WTC11 (cell line): ENCODE results near the gene TDRD1. TPM values are rescaled to one million over a fixed set of nuclear protein-coding genes. Genes with fewer than 3 reads are reported as not detected.
A peak's percentile ranks its signal among the peaks of the same experiment; 100 is the strongest.

Source experiments
- ATAC-seq: fragments of 200-7000 bp; cut with Tn5 transposase; 2 replicates; pipeline ENCODE4 v1.10.0; 2021; ENCODE audit warnings: mild to moderate bottlenecking, moderate library complexity
- CTCF ChIA-PET: fragments of 300-600 bp; sonication (Branson Sonifier 250); formaldehyde crosslinking; loops from one replicate; lab custom pipeline; 2021; ENCODE audit warnings: antibody characterized with exemption; lab: Charles Lee
- POLR2A ChIA-PET: fragments of 350-600 bp; sonication (Branson Sonifier 250); formaldehyde crosslinking; loops from one replicate; lab custom pipeline; 2021; ENCODE audit warnings: antibody characterized with exemption; lab: Charles Lee
- DNase-seq: peaks from one replicate; pipeline ENCODE4 v3.0.0; 2021; ENCODE audit warnings: low spot score
- H3K27ac Mint-ChIP-seq: 2 replicates; pipeline ENCODE4 v1.8.0; 2021; ENCODE audit warnings: mixed read lengths
- H3K27me3 Mint-ChIP-seq: 2 replicates; pipeline ENCODE4 v1.8.0; 2021; ENCODE audit warnings: low read depth, mild to moderate bottlenecking, moderate library complexity, mixed read lengths
- H3K36me3 Mint-ChIP-seq: 2 replicates; pipeline ENCODE4 v1.8.0; 2021; ENCODE audit warnings: mixed read lengths
- H3K4me1 Mint-ChIP-seq: 2 replicates; pipeline ENCODE4 v1.8.0; 2022; ENCODE audit warnings: mixed read lengths
- H3K4me3 Mint-ChIP-seq: 2 replicates; pipeline ENCODE4 v1.8.0; 2021; ENCODE audit warnings: mild to moderate bottlenecking, moderate library complexity, mixed read lengths
- H3K9me3 Mint-ChIP-seq: 2 replicates; pipeline ENCODE4 v1.8.0; 2021; ENCODE audit warnings: mixed read lengths
- CREB1 ChIP-seq: sonication (generic); formaldehyde crosslinking; IDR thresholded peaks from 2 replicates; pipeline ENCODE4 v1.8.0; 2023; ENCODE audit warnings: mild to moderate bottlenecking, missing genetic modification reagents
- FOXK1 ChIP-seq: sonication (generic); formaldehyde crosslinking; IDR thresholded peaks from 2 replicates; pipeline ENCODE4 v1.8.0; 2022; ENCODE audit warnings: mild to moderate bottlenecking, moderate library complexity, missing genetic modification reagents
- FOXP1 ChIP-seq: sonication (generic); formaldehyde crosslinking; IDR thresholded peaks from 2 replicates; pipeline ENCODE4 v1.8.0; 2022; ENCODE audit warnings: missing genetic modification reagents, mild to moderate bottlenecking, moderate library complexity, borderline replicate concordance
- GABPB1 ChIP-seq: sonication (generic); formaldehyde crosslinking; IDR thresholded peaks from 2 replicates; pipeline ENCODE4 v1.8.1; 2023; ENCODE audit warnings: mild to moderate bottlenecking, missing genetic modification reagents
- HMGA2 ChIP-seq: fragments of 250-450 bp; sonication (Bioruptor Pico); IDR thresholded peaks from 2 replicates; pipeline ENCODE4 v1.4.0; 2021; ENCODE audit warnings: mild to moderate bottlenecking, moderate library complexity
- IRF2 ChIP-seq: sonication (generic); formaldehyde crosslinking; IDR thresholded peaks from 2 replicates; pipeline ENCODE4 v1.8.0; 2022; ENCODE audit warnings: low read depth, missing genetic modification reagents, borderline replicate concordance
- JAZF1 ChIP-seq: fragments of 250-450 bp; sonication (Bioruptor Pico); IDR thresholded peaks from 2 replicates; pipeline ENCODE4 v1.9.0; 2021; ENCODE audit warnings: moderate library complexity, mild to moderate bottlenecking, inconsistent platforms
- JUN ChIP-seq: sonication (generic); formaldehyde crosslinking; IDR thresholded peaks from 2 replicates; pipeline ENCODE4 v1.8.0; 2023; ENCODE audit warnings: mild to moderate bottlenecking, missing genetic modification reagents
- NR2C2 ChIP-seq: sonication (generic); formaldehyde crosslinking; IDR thresholded peaks from 2 replicates; pipeline ENCODE4 v1.8.0; 2022; ENCODE audit warnings: mild to moderate bottlenecking, missing genetic modification reagents
- RELA ChIP-seq: sonication (generic); formaldehyde crosslinking; IDR thresholded peaks from 2 replicates; pipeline ENCODE4 v1.8.1; 2022; ENCODE audit warnings: missing genetic modification reagents, mild to moderate bottlenecking, borderline replicate concordance
- RORB ChIP-seq: fragments of 250-450 bp; sonication (Bioruptor Pico); IDR thresholded peaks from 2 replicates; pipeline ENCODE4 v1.9.0; 2021; ENCODE audit warnings: mild to moderate bottlenecking
- STAT6 ChIP-seq: sonication (generic); formaldehyde crosslinking; conservative IDR thresholded peaks from 2 replicates; pipeline ENCODE4 v1.8.1; 2023; ENCODE audit warnings: mild to moderate bottlenecking, low read depth, missing genetic modification reagents, moderate library complexity
- ZNF121 ChIP-seq: sonication (generic); formaldehyde crosslinking; IDR thresholded peaks from 2 replicates; pipeline ENCODE4 v1.8.0; 2023; ENCODE audit warnings: missing genetic modification reagents
- ZNF423 ChIP-seq: fragments of 250-450 bp; sonication (Bioruptor Pico); IDR thresholded peaks from 2 replicates; pipeline ENCODE4 v2.1.2; 2022; ENCODE audit warnings: mild to moderate bottlenecking, moderate library complexity
- total RNA-seq: library from RNA; stranded (reverse); gene quantifications from 3 replicates; pipeline ENCODE4 v1.2.3, GENCODE V29; 2021
- TF ChIP-seq, protein P1 (sequence below): sonication (generic); formaldehyde crosslinking; IDR thresholded peaks from 2 replicates; pipeline ENCODE4 v1.8.0; 2023; ENCODE audit warnings: mild to moderate bottlenecking, missing genetic modification reagents
- TF ChIP-seq, protein P2 (sequence below): sonication (generic); formaldehyde crosslinking; conservative IDR thresholded peaks from 2 replicates; pipeline ENCODE4 v1.8.1; 2022; ENCODE audit warnings: mild to moderate bottlenecking, missing genetic modification reagents
- TF ChIP-seq, protein P3 (sequence below): fragments of 250-450 bp; sonication (Bioruptor Pico); IDR thresholded peaks from 2 replicates; pipeline ENCODE4 v1.9.0; 2021; ENCODE audit warnings: moderate library complexity, mild to moderate bottlenecking, inconsistent platforms, borderline replicate concordance

Gene TDRD1
- total RNA-seq, 1 experiment from 2014 or later = 0.70 TPM

- TF ChIP-seq, protein P1, sequence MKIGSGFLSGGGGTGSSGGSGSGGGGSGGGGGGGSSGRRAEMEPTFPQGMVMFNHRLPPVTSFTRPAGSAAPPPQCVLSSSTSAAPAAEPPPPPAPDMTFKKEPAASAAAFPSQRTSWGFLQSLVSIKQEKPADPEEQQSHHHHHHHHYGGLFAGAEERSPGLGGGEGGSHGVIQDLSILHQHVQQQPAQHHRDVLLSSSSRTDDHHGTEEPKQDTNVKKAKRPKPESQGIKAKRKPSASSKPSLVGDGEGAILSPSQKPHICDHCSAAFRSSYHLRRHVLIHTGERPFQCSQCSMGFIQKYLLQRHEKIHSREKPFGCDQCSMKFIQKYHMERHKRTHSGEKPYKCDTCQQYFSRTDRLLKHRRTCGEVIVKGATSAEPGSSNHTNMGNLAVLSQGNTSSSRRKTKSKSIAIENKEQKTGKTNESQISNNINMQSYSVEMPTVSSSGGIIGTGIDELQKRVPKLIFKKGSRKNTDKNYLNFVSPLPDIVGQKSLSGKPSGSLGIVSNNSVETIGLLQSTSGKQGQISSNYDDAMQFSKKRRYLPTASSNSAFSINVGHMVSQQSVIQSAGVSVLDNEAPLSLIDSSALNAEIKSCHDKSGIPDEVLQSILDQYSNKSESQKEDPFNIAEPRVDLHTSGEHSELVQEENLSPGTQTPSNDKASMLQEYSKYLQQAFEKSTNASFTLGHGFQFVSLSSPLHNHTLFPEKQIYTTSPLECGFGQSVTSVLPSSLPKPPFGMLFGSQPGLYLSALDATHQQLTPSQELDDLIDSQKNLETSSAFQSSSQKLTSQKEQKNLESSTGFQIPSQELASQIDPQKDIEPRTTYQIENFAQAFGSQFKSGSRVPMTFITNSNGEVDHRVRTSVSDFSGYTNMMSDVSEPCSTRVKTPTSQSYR (CRISPR knock-in tag) = no peak
- TF ChIP-seq RELA = no peak
Measured at GRCh38 chr10:114232561-114233176, 53.5 kb downstream of the TDRD1 start (continued).

- H3K27ac Mint-ChIP-seq = no peak overlapping the region
- ChIA-PET POLR2A (no interaction called here), CTCF (interaction anchor here (1.1 kb wide), 1 partner anchor 9 kb away, joined by 3 read pairs; no protein-coding TSS in a partner anchor)
- DNase-seq (no peak), ATAC-seq (no peak)
- no peaks in the 10 kb centered on the region for H3K36me3 Mint-ChIP-seq
- TF ChIP-seq JAZF1 (CRISPR knock-in tag) (no peak), ZNF121 (CRISPR knock-in tag) (no peak), HMGA2 (CRISPR knock-in tag) (no peak), RORB (CRISPR knock-in tag) (no peak), IRF2 (CRISPR knock-in tag) (no peak), FOXP1 (CRISPR knock-in tag) (no peak)
- TF ChIP-seq, protein P2, sequence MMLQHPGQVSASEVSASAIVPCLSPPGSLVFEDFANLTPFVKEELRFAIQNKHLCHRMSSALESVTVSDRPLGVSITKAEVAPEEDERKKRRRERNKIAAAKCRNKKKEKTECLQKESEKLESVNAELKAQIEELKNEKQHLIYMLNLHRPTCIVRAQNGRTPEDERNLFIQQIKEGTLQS (CRISPR knock-in tag) = no peak
- TF ChIP-seq, all 79 proteins: peak for 0
- peaks cover under 1% of the 10 kb centered on the region for H3K4me1 Mint-ChIP-seq
- H3K4me3 Mint-ChIP-seq = no peak overlapping the region
- H3K9me3 Mint-ChIP-seq = no peaks in the 10 kb centered on the region
- H3K27me3 Mint-ChIP-seq = peaks cover 11% of the 10 kb centered on the region
Measured at GRCh38 chr10:114233482-114233881, 54.3 kb downstream of the TDRD1 start.

- ChIA-PET CTCF (interaction anchor here (1.1 kb wide), 1 partner anchor 10 kb away, joined by 3 read pairs; no protein-coding TSS in a partner anchor), POLR2A (no interaction called here)
- no peak overlapping the region for H3K4me3 Mint-ChIP-seq
- H3K27ac Mint-ChIP-seq = no peak overlapping the region
- ATAC-seq (no peak), DNase-seq (no peak)
- peaks cover 17% of the 10 kb centered on the region for H3K27me3 Mint-ChIP-seq
- H3K9me3 Mint-ChIP-seq = no peaks in the 10 kb centered on the region
- no peaks in the 10 kb centered on the region for H3K36me3 Mint-ChIP-seq
- TF ChIP-seq CREB1 (CRISPR knock-in tag) (no peak), GABPB1 (no peak), NR2C2 (CRISPR knock-in tag) (no peak)
- TF ChIP-seq, protein P3, sequence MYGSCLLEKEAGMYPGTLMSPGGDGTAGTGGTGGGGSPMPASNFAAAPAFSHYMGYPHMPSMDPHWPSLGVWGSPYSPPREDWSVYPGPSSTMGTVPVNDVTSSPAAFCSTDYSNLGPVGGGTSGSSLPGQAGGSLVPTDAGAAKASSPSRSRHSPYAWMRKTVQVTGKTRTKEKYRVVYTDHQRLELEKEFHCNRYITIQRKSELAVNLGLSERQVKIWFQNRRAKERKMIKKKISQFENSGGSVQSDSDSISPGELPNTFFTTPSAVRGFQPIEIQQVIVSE (CRISPR knock-in tag) = no peak
- TF ChIP-seq, all 79 proteins: peak for 0
- peaks cover 5% of the 10 kb centered on the region for H3K4me1 Mint-ChIP-seq
Measured at GRCh38 chr10:114234132-114234531, 55.0 kb downstream of the TDRD1 start.

DNA sequence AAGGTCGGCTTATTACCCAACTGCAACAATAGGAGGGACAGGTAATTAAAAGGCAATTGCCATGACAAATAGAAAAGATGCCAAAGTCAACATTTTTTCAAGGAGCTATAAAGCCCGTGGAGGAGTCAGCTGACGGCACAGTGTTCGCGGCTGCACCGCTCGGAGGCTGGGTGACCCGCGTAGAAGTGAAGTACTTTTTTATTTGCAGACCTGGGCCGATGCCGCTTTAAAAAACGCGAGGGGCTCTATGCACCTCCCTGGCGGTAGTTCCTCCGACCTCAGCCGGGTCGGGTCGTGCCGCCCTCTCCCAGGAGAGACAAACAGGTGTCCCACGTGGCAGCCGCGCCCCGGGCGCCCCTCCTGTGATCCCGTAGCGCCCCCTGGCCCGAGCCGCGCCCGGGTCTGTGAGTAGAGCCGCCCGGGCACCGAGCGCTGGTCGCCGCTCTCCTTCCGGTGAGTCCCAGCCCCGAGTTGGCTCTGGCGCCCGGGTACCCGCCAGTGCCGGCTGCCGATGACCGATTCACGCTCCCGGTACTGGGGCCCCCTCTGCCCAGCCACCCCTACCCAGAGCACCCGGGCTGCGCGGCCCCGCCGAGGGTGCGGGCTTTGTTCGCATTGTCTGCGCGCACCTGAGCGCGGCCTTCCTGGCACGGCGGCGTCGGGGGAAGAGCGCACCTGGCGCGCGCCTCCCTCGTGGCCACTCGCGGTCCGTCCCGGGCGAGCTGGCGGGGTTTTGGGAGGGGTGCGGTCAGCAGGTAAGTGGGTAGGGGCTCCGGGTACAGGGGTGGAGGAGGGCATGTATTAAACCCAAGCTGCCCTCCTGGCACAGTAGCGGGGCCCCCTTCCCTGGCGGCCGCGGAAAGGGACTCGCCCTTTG lies 60.2 kb downstream of the TDRD1 start, which contains the start of gene VWA2:
Gene VWA2, plus strand, starts transcription at position 138 of the 877 bp plus-strand sequence. CDS start 9,460 bp downstream, outside the sequence.
- Mint-ChIP-seq H3K9me3 (no peaks in the 10 kb centered on the region), H3K4me1 (peaks cover 21% of the 10 kb centered on the region), H3K36me3 (no peaks in the 10 kb centered on the region), H3K27me3 (peaks cover 37% of the 10 kb centered on the region), H3K27ac (no peak within 1 kb of the TSS), H3K4me3 (peak within 1 kb of the TSS; percentile 67)
- DNase-seq = peak; percentile 69
- CTCF ChIA-PET = interaction anchor here (0.8 to 1.5 kb wide), 4 partner anchors 65 to 220 kb away, joined by 3 to 6 read pairs (median 4); no protein-coding TSS in a partner anchor
- POLR2A ChIA-PET = no interaction called here
- ATAC-seq = peak; percentile 78
- no peak for TF ChIP-seq STAT6 (CRISPR knock-in tag)
- TF ChIP-seq FOXK1 (CRISPR knock-in tag) = no peak; the same call in 1 of the 2 replicates
- TF ChIP-seq, protein P3 (CRISPR knock-in tag) = no peak
- TF ChIP-seq JUN (CRISPR knock-in tag) = no peak
- TF ChIP-seq ZNF423 (CRISPR knock-in tag) = peak; percentile 94
